ENCODE results near the gene RPL35. TPM values are rescaled to one million over a fixed set of nuclear protein-coding genes. Genes with fewer than 3 reads are reported as not detected.

The RPL35 gene
- total and polyA plus RNA-seq, 2 donors, result 2,926 to 4,941 TPM

GRCh38 chr9:124870723-124871122, 9.0 kb upstream of the RPL35 start:
- Histone ChIP-seq H3K27ac (ENCODE audit: low read depth in 1 of 2, low read length in 1 of 2) (peak overlapping the region; percentile 64 to 89), H3K9me3 (ENCODE audit: control insufficient read depth in 2 of 2, insufficient read depth in 1 of 2, low read length in 1 of 2) (no peaks in the 10 kb centered on the region), H3K27me3 (ENCODE audit: control insufficient read depth in 2 of 2, insufficient read depth in 1 of 2, low read length in 1 of 2) (no peaks in the 10 kb centered on the region), H3K4me1 (ENCODE audit: control insufficient read depth in 2 of 2, insufficient read depth in 2 of 2, low read length in 2 of 2) (peaks cover 18 to 31% of the 10 kb centered on the region in 2 donors), H3K4me3 (ENCODE audit: low read length in 2 of 2) (peak overlapping the region; percentile 87 to 91), H3K36me3 (ENCODE audit: control insufficient read depth in 2 of 2, insufficient read depth in 2 of 2, low read length in 1 of 2) (peaks cover 30 to 33% of the 10 kb centered on the region in 2 donors)
- 60% methylated on average over 6 of the region's 6 CpGs for WGBS
- DNase-seq (ENCODE audit: low read depth in 6 of 9, low spot score in 9 of 9), result no peak

- H3K4me1 ChIP-seq (ENCODE audit: control insufficient read depth in 2 of 2, insufficient read depth in 2 of 2, low read length in 2 of 2), result peaks cover 18 to 31% of the 10 kb centered on the region in 2 donors
- H3K27me3 ChIP-seq (ENCODE audit: control insufficient read depth in 2 of 2, insufficient read depth in 1 of 2, low read length in 1 of 2), result no peaks in the 10 kb centered on the region
- WGBS, result 2% methylated on average over 12 of the region's 12 CpGs
- DNase-seq (ENCODE audit: low read depth in 6 of 9, low spot score in 9 of 9), result peak in 5 of 9 donors; percentile 32 to 81 (median 56)
- peaks cover 24 to 27% of the 10 kb centered on the region in 2 donors for H3K36me3 ChIP-seq (ENCODE audit: control insufficient read depth in 2 of 2, insufficient read depth in 2 of 2, low read length in 1 of 2)
- H3K27ac ChIP-seq (ENCODE audit: low read depth in 1 of 2, low read length in 1 of 2), result peak overlapping the region; percentile 64 to 89
- no peaks in the 10 kb centered on the region for H3K9me3 ChIP-seq (ENCODE audit: control insufficient read depth in 2 of 2, insufficient read depth in 1 of 2, low read length in 1 of 2)
- H3K4me3 ChIP-seq (ENCODE audit: low read length in 2 of 2), result peak overlapping the region; percentile 87 to 91
These were observed 8.3 kb upstream of the RPL35 start for GRCh38 chr9:124869986-124870560.

GRCh38 chr9:124869466-124869985, 7.8 kb upstream of the RPL35 start:
- H3K27ac ChIP-seq (ENCODE audit: low read depth in 1 of 2, low read length in 1 of 2), result peak overlapping the region; percentile 64 to 89
- DNase-seq (ENCODE audit: low read depth in 6 of 9, low spot score in 9 of 9), result peak in 1 of 9 donors; percentile 47
- peaks cover 19 to 22% of the 10 kb centered on the region in 2 donors for H3K36me3 ChIP-seq (ENCODE audit: control insufficient read depth in 2 of 2, insufficient read depth in 2 of 2, low read length in 1 of 2)
- H3K4me1 ChIP-seq (ENCODE audit: control insufficient read depth in 2 of 2, insufficient read depth in 2 of 2, low read length in 2 of 2), result peaks cover 18 to 31% of the 10 kb centered on the region in 2 donors
- no peaks in the 10 kb centered on the region for H3K9me3 ChIP-seq (ENCODE audit: control insufficient read depth in 2 of 2, insufficient read depth in 1 of 2, low read length in 1 of 2)
- H3K4me3 ChIP-seq (ENCODE audit: low read length in 2 of 2), result peak overlapping the region; percentile 87 to 91
- no peaks in the 10 kb centered on the region for H3K27me3 ChIP-seq (ENCODE audit: control insufficient read depth in 2 of 2, insufficient read depth in 1 of 2, low read length in 1 of 2)
- WGBS, result under 1% methylated on average over 41 of the region's 41 CpGs

- DNase-seq (ENCODE audit: low read depth in 6 of 9, low spot score in 9 of 9), result peak in 7 of 9 donors; percentile 70 to 93 (median 85)
- Histone ChIP-seq H3K27ac (ENCODE audit: low read depth in 1 of 2, low read length in 1 of 2) (peak overlapping the region; percentile 83 to 89), H3K9me3 (ENCODE audit: control insufficient read depth in 2 of 2, insufficient read depth in 1 of 2, low read length in 1 of 2) (no peaks in the 10 kb centered on the region), H3K4me1 (ENCODE audit: control insufficient read depth in 2 of 2, insufficient read depth in 2 of 2, low read length in 2 of 2) (peaks cover 18 to 31% of the 10 kb centered on the region in 2 donors), H3K27me3 (ENCODE audit: control insufficient read depth in 2 of 2, insufficient read depth in 1 of 2, low read length in 1 of 2) (no peaks in the 10 kb centered on the region), H3K36me3 (ENCODE audit: control insufficient read depth in 2 of 2, insufficient read depth in 2 of 2, low read length in 1 of 2) (peaks cover 14 to 18% of the 10 kb centered on the region in 2 donors), H3K4me3 (ENCODE audit: low read length in 2 of 2) (peak overlapping the region; percentile 87 to 91)
- under 1% methylated on average over 101 of the region's 101 CpGs for WGBS
These were observed 7.0 kb upstream of the RPL35 start for GRCh38 chr9:124868511-124869465.

GRCh38 chr9:124863371-124863871, 1.7 kb upstream of the RPL35 start:
- no peaks in the 10 kb centered on the region for H3K27me3 ChIP-seq (ENCODE audit: control insufficient read depth in 2 of 2, insufficient read depth in 1 of 2, low read length in 1 of 2)
- peaks cover 18 to 27% of the 10 kb centered on the region in 2 donors for H3K36me3 ChIP-seq (ENCODE audit: control insufficient read depth in 2 of 2, insufficient read depth in 2 of 2, low read length in 1 of 2)
- H3K4me1 ChIP-seq (ENCODE audit: control insufficient read depth in 2 of 2, insufficient read depth in 2 of 2, low read length in 2 of 2), result peaks cover 16 to 33% of the 10 kb centered on the region in 2 donors
- H3K9me3 ChIP-seq (ENCODE audit: control insufficient read depth in 2 of 2, insufficient read depth in 1 of 2, low read length in 1 of 2), result peaks cover 0 to 4% of the 10 kb centered on the region in 2 donors
- no peak for DNase-seq (ENCODE audit: low read depth in 6 of 9, low spot score in 9 of 9)
- H3K27ac ChIP-seq (ENCODE audit: low read depth in 1 of 2, low read length in 1 of 2), result peak overlapping the region; percentile 38 to 56
- WGBS, result 88% methylated on average over 7 of the region's 7 CpGs
- no peak overlapping the region for H3K4me3 ChIP-seq (ENCODE audit: low read length in 2 of 2)

GRCh38 chr9:124860582-124861341, 995 bp downstream of the RPL35 start:
- Histone ChIP-seq H3K27me3 (ENCODE audit: control insufficient read depth in 2 of 2, insufficient read depth in 1 of 2, low read length in 1 of 2) (peaks cover 0 to under 1% of the 10 kb centered on the region in 2 donors), H3K4me1 (ENCODE audit: control insufficient read depth in 2 of 2, insufficient read depth in 2 of 2, low read length in 2 of 2) (peaks cover 12 to 25% of the 10 kb centered on the region in 2 donors), H3K36me3 (ENCODE audit: control insufficient read depth in 2 of 2, insufficient read depth in 2 of 2, low read length in 1 of 2) (peaks cover 39 to 51% of the 10 kb centered on the region in 2 donors), H3K27ac (ENCODE audit: low read depth in 1 of 2, low read length in 1 of 2) (peak overlapping the region; percentile 83 to 95), H3K4me3 (ENCODE audit: low read length in 2 of 2) (peak overlapping the region; percentile 67 to 94), H3K9me3 (ENCODE audit: control insufficient read depth in 2 of 2, insufficient read depth in 1 of 2, low read length in 1 of 2) (peaks cover 0 to 4% of the 10 kb centered on the region in 2 donors)
- no peak for DNase-seq (ENCODE audit: low read depth in 6 of 9, low spot score in 9 of 9)
- WGBS, result 26% methylated on average over 12 of the region's 12 CpGs

- 86% methylated on average over 10 of the region's 10 CpGs for WGBS
- H3K4me3 ChIP-seq (ENCODE audit: low read length in 2 of 2), result peak overlapping the region in 1 of 2 donors; percentile 94
- no peak overlapping the region for H3K27ac ChIP-seq (ENCODE audit: low read depth in 1 of 2, low read length in 1 of 2)
- peaks cover 0 to 2% of the 10 kb centered on the region in 2 donors for H3K27me3 ChIP-seq (ENCODE audit: control insufficient read depth in 2 of 2, insufficient read depth in 1 of 2, low read length in 1 of 2)
- H3K36me3 ChIP-seq (ENCODE audit: control insufficient read depth in 2 of 2, insufficient read depth in 2 of 2, low read length in 1 of 2), result peaks cover 39 to 51% of the 10 kb centered on the region in 2 donors
- H3K4me1 ChIP-seq (ENCODE audit: control insufficient read depth in 2 of 2, insufficient read depth in 2 of 2, low read length in 2 of 2), result peaks cover 12 to 25% of the 10 kb centered on the region in 2 donors
- DNase-seq (ENCODE audit: low read depth in 6 of 9, low spot score in 9 of 9), result no peak
- peaks cover 0 to 4% of the 10 kb centered on the region in 2 donors for H3K9me3 ChIP-seq (ENCODE audit: control insufficient read depth in 2 of 2, insufficient read depth in 1 of 2, low read length in 1 of 2)
These were observed 1.8 kb downstream of the RPL35 start for GRCh38 chr9:124859803-124860581.

All from thymus (tissue), 11 donors.